Astrocyte (in vitro differentiated cells and primary cell): ENCODE measurements around the gene FLOT2. TPM values are rescaled to one million over a fixed set of nuclear protein-coding genes. Genes with fewer than 3 reads are reported as not detected.

Experiments used
- DNase-seq: peaks from one replicate; pipeline ENCODE4 v3.0.0-alpha.2; 2010; ENCODE audit warnings: low read depth
- FAIRE-seq: peaks from 2 replicates; lab custom pipeline; 2011; peaks lifted over from hg19 to GRCh38; lab: Jason Lieb, UNC
- H2AFZ ChIP-seq: 2 replicates; pipeline ENCODE4 v1.6.0; 2012; ENCODE audit warnings: low read depth, low read length, inconsistent platforms
- H3K27ac ChIP-seq: 2 replicates; pipeline ENCODE4 v1.5.1; 2011; ENCODE audit warnings: low read depth, low read length, inconsistent platforms
- H3K27me3 ChIP-seq: 2 replicates; pipeline ENCODE4 v1.6.0; 2011; ENCODE audit warnings: low read length, inconsistent platforms; ENCODE audit not compliant: insufficient read depth
- H3K36me3 ChIP-seq: 2 replicates; pipeline ENCODE4 v1.5.1; 2011; ENCODE audit warnings: low read length, inconsistent platforms; ENCODE audit not compliant: insufficient read depth
- H3K4me1 ChIP-seq: 2 replicates; pipeline ENCODE4 v1.5.1; 2011; ENCODE audit warnings: low read length, inconsistent platforms; ENCODE audit not compliant: insufficient read depth
- H3K4me2 ChIP-seq: 2 replicates; pipeline ENCODE4 v1.6.0; 2012; ENCODE audit warnings: low read length, inconsistent platforms
- H3K4me3 ChIP-seq: 2 replicates; pipeline ENCODE4 v1.5.1; 2011; ENCODE audit warnings: low read depth, mild to moderate bottlenecking, low read length, inconsistent platforms; ENCODE audit not compliant: insufficient read depth
- H3K79me2 ChIP-seq: 2 replicates; pipeline ENCODE4 v1.6.0; 2012; ENCODE audit warnings: mild to moderate bottlenecking, low read length, inconsistent platforms; ENCODE audit not compliant: insufficient read depth
- H3K9ac ChIP-seq: 2 replicates; pipeline ENCODE4 v1.6.0; 2012; ENCODE audit warnings: mild to moderate bottlenecking, low read length, inconsistent platforms
- H3K9me3 ChIP-seq: 2 replicates; pipeline ENCODE4 v1.5.1; 2012; ENCODE audit warnings: low read depth, mild to moderate bottlenecking, low read length, inconsistent platforms; ENCODE audit not compliant: insufficient read depth
- H4K20me1 ChIP-seq: 2 replicates; pipeline ENCODE4 v1.6.0; 2012; ENCODE audit warnings: low read length, inconsistent platforms; ENCODE audit not compliant: insufficient read depth
- H3K27ac Mint-ChIP-seq: one replicate; pipeline ENCODE4 v1.8.0; 2021; ENCODE audit warnings: mild to moderate bottlenecking, mixed read lengths; ENCODE audit not compliant: unreplicated experiment
- H3K27me3 Mint-ChIP-seq: one replicate; pipeline ENCODE4 v1.8.0; 2021; ENCODE audit warnings: low read depth, mixed read lengths; ENCODE audit not compliant: unreplicated experiment
- H3K36me3 Mint-ChIP-seq: one replicate; pipeline ENCODE4 v1.8.0; 2021; ENCODE audit warnings: low read depth, mixed read lengths; ENCODE audit not compliant: unreplicated experiment
- H3K4me1 Mint-ChIP-seq: one replicate; pipeline ENCODE4 v1.8.0; 2021; ENCODE audit warnings: low read depth, mixed read lengths; ENCODE audit not compliant: unreplicated experiment
- H3K4me3 Mint-ChIP-seq: one replicate; pipeline ENCODE4 v1.8.0; 2021; ENCODE audit warnings: mild to moderate bottlenecking, moderate library complexity, mixed read lengths; ENCODE audit not compliant: unreplicated experiment
- H3K9me3 Mint-ChIP-seq: one replicate; pipeline ENCODE4 v1.8.0; 2021; ENCODE audit warnings: mild to moderate bottlenecking, mixed read lengths; ENCODE audit not compliant: unreplicated experiment
- CTCF ChIP-seq: IDR thresholded peaks from 2 replicates; pipeline ENCODE4 v1.5.1; 2011; ENCODE audit warnings: low read depth, mild to moderate bottlenecking, inconsistent platforms, low read length, moderate library complexity; ENCODE audit not compliant: insufficient read depth
- EZH2 ChIP-seq: IDR thresholded peaks from 2 replicates; pipeline ENCODE4 v1.6.1; 2012; ENCODE audit warnings: mild to moderate bottlenecking, low read length, inconsistent platforms; ENCODE audit not compliant: insufficient read depth
- total RNA-seq: library from RNA; stranded (reverse); gene quantifications from 2 replicates; pipeline ENCODE4 v1.2.1, GENCODE V29; 2021

The FLOT2 gene
- total RNA-seq, 1 donor from 2014 or later, result 84.4 TPM

GRCh38 chr17:28887871-28888471, 9.6 kb downstream of the FLOT2 start:
- Mint-ChIP-seq H3K36me3 (peaks cover 5% of the 10 kb centered on the region), H3K4me3 (no peak overlapping the region), H3K9me3 (no peaks in the 10 kb centered on the region), H3K27ac (no peak overlapping the region), H3K4me1 (no peaks in the 10 kb centered on the region), H3K27me3 (no peaks in the 10 kb centered on the region)
- peaks cover 2% of the 10 kb centered on the region for H3K79me2 ChIP-seq
- no peak overlapping the region for H3K9ac ChIP-seq
- H3K36me3 ChIP-seq, result no peaks in the 10 kb centered on the region
- H3K4me3 ChIP-seq, result no peak overlapping the region
- DNase-seq, result no peak
- H4K20me1 ChIP-seq, result peaks cover 18% of the 10 kb centered on the region
- no peaks in the 10 kb centered on the region for H3K27me3 ChIP-seq
- TF ChIP-seq EZH2 (no peak), CTCF (no peak)
- H3K27ac ChIP-seq, result no peak overlapping the region
- no peaks in the 10 kb centered on the region for H3K9me3 ChIP-seq
- H3K4me2 ChIP-seq, result no peak overlapping the region
- no peak for FAIRE-seq
- H3K4me1 ChIP-seq, result no peaks in the 10 kb centered on the region
- no peak overlapping the region for H2AFZ ChIP-seq

DNA sequence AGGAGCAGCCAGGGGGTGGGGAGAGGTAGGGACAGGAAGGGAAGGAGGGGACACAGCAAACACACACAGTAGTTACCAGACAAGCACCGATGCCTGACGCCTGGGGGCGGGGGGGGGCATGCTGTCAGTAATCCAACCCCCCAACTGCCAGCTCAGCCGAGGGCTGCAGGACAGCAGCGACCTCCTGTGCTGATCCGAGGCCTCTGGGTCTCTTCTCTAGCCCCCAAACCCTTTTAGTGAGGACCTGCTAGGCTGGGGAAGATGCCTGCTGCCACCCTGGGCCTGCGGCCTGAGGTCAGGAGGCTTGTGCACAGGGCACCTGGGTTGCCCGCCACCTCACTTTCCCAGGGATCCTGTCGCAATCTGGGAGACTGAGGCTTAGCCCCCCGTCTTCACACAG, 11.6 kb downstream of the FLOT2 start:
- DNase-seq (no peak), FAIRE-seq (no peak)
- H3K4me2 ChIP-seq, result no peak overlapping the region
- H3K36me3 ChIP-seq, result no peaks in the 10 kb centered on the region
- H3K9me3 ChIP-seq, result no peaks in the 10 kb centered on the region
- no peak overlapping the region for H3K4me3 ChIP-seq
- peaks cover 13% of the 10 kb centered on the region for H3K36me3 Mint-ChIP-seq
- H3K4me3 Mint-ChIP-seq, result no peak overlapping the region
- no peaks in the 10 kb centered on the region for H3K9me3 Mint-ChIP-seq
- H3K27me3 ChIP-seq, result no peaks in the 10 kb centered on the region
- TF ChIP-seq CTCF (no peak), EZH2 (no peak)
- no peak overlapping the region for H2AFZ ChIP-seq
- no peaks in the 10 kb centered on the region for H3K4me1 ChIP-seq
- H3K27ac ChIP-seq, result no peak overlapping the region
- no peak overlapping the region for H3K9ac ChIP-seq
- H3K4me1 Mint-ChIP-seq, result no peaks in the 10 kb centered on the region
- H3K27me3 Mint-ChIP-seq, result no peaks in the 10 kb centered on the region
- peaks cover 10% of the 10 kb centered on the region for H4K20me1 ChIP-seq
- H3K27ac Mint-ChIP-seq, result no peak overlapping the region
- H3K79me2 ChIP-seq, result peaks cover 2% of the 10 kb centered on the region

- H3K36me3 Mint-ChIP-seq, result peaks cover 17% of the 10 kb centered on the region
- Histone ChIP-seq H3K9ac (no peak overlapping the region), H3K27me3 (no peaks in the 10 kb centered on the region), H3K4me1 (no peaks in the 10 kb centered on the region), H3K27ac (no peak overlapping the region), H3K4me3 (no peak overlapping the region), H3K9me3 (no peaks in the 10 kb centered on the region), H3K4me2 (no peak overlapping the region), H2AFZ (no peak overlapping the region), H4K20me1 (peaks cover 8% of the 10 kb centered on the region), H3K36me3 (no peaks in the 10 kb centered on the region), H3K79me2 (peaks cover 2% of the 10 kb centered on the region)
- no peaks in the 10 kb centered on the region for H3K27me3 Mint-ChIP-seq
- TF ChIP-seq EZH2 (no peak), CTCF (no peak)
- DNase-seq (no peak), FAIRE-seq (no peak)
- no peaks in the 10 kb centered on the region for H3K9me3 Mint-ChIP-seq
- no peak overlapping the region for H3K27ac Mint-ChIP-seq
- H3K4me3 Mint-ChIP-seq, result no peak overlapping the region
- H3K4me1 Mint-ChIP-seq, result no peaks in the 10 kb centered on the region
These were observed 12.2 kb downstream of the FLOT2 start for GRCh38 chr17:28885363-28885762.
